Measurements from ENCODE around the gene TMEM92. TPM values are rescaled to one million over a fixed set of nuclear protein-coding genes. Genes with fewer than 3 reads are reported as not detected.
A peak's percentile ranks its signal among the peaks of the same experiment; 100 is the strongest.

TMEM92 gene
- not detected for total RNA-seq
- total RNA-seq (2013) = not detected

DNA sequence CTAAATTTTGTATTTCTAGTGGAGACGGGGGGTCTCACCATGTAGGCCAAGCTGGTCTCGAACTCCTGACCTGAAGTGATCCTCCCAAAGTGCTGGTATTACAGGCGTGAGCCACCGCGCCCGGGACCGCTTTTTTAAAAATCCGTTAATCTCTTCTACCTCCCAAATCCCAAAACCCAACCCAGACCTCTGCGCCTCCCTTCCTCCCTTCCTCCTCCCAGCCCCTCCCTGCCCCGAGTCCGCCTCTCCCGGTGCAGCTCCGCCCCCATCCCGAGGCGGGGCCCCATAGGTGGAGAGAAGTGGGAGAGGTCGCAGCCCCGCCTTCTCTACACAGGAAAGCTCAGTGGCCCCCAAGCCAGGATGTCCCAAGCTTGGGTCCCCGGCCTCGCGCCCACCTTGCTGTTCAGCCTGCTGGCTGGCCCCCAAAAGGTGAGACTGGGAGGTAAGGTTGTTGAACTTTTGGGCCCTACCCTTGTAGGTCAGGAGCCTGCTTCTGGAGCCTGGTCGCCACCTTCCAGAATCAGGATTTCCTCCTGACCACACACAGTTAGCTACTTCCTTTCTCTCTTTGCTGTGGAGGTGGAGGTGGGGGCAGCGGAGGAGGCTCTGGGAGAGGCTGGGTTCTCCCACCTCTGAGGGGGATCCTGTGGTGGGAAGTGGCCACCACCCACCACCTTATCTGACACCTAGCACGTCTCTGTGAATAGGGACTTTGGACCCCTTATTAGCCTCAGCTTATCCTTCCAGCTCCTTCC lies at the start of gene TMEM92:
Gene TMEM92 (plus strand): TSS at position 325 of the 755 bp plus-strand sequence. CDS start 36 bp downstream, at position 361.
- no peak for TF ChIP-seq CTCF (IDR thresholded peaks at IDR 0.05)
- peaks cover 11% of the 10 kb centered on the region for H3K4me1 ChIP-seq (ENCODE audit: control insufficient read depth, insufficient read depth, low read length)
- Mint-ChIP-seq H3K27me3 (ENCODE audit: low read depth in 2 of 2) (peaks cover 34 to 39% of the 10 kb centered on the region in 2 donors), H3K9me3 (no peaks in the 10 kb centered on the region), H3K27ac (no peak within 1 kb of the TSS), H3K4me1 (peaks cover 7 to 9% of the 10 kb centered on the region in 2 donors), H3K4me3 (peak within 1 kb of the TSS; percentile 13), H3K36me3 (no peaks in the 10 kb centered on the region)
- no peak within 1 kb of the TSS for H3K4me3 ChIP-seq (ENCODE audit: low read length)
- 10% methylated on average over 19 of the region's 23 CpGs for WGBS (ENCODE audit: insufficient coverage)
- no peak within 1 kb of the TSS for H3K27ac ChIP-seq (ENCODE audit: low read length)
- no peaks in the 10 kb centered on the region for H3K36me3 ChIP-seq (ENCODE audit: control insufficient read depth, insufficient read depth, low read length)
- peaks cover 11% of the 10 kb centered on the region for H3K27me3 ChIP-seq (ENCODE audit: control insufficient read depth, insufficient read depth, low read length)
- intact Hi-C loops (cut with micrococcal nuclease) = no loop called here
- no peaks in the 10 kb centered on the region for H3K9me3 ChIP-seq (ENCODE audit: control insufficient read depth, insufficient read depth, low read length)
- DNase-seq (no peak), ATAC-seq (no peak)

DNA sequence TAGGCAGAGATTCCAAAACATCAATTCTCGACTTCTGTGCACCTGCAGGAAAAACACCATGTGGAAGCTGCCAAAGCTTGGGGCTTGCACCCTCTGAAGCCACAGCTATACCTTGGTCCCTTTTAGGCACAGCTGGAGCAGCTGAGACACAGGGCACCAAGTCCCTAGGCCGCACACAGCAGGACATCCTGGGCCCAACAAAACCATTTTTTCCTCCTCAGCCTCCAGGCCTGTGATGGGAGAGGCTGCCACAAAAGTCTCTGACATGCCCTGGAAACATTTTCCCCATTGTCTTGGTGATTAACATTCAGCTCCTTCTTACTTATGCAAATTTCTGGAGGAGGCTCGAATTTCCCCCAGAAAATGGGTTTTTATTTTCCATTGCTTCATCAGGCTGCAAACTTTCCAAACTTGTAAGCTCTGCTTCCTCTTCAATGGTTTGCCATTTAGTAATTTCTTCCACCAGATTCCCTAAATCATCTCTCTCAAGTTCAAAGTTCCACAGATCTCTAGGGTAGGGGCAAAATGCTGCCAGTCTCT lies 48.5 kb upstream of the TMEM92 start:
- Histone ChIP-seq H3K36me3 (ENCODE audit: control insufficient read depth, insufficient read depth, low read length) (no peaks in the 10 kb centered on the region), H3K4me3 (ENCODE audit: low read length) (no peak overlapping the region), H3K4me1 (ENCODE audit: control insufficient read depth, insufficient read depth, low read length) (peaks cover 5% of the 10 kb centered on the region), H3K9me3 (ENCODE audit: control insufficient read depth, insufficient read depth, low read length) (peaks cover 7% of the 10 kb centered on the region), H3K27me3 (ENCODE audit: control insufficient read depth, insufficient read depth, low read length) (no peaks in the 10 kb centered on the region), H3K27ac (ENCODE audit: low read length) (no peak overlapping the region)
- DNase-seq = no peak
- WGBS (ENCODE audit: insufficient coverage) = 66% methylated on average over 3 of the region's 3 CpGs
- TF ChIP-seq CTCF (IDR thresholded peaks at IDR 0.05) = no peak
- Mint-ChIP-seq H3K36me3 (no peaks in the 10 kb centered on the region), H3K27ac (no peak overlapping the region), H3K27me3 (ENCODE audit: low read depth in 2 of 2) (peaks cover 0 to 12% of the 10 kb centered on the region in 2 donors), H3K9me3 (no peaks in the 10 kb centered on the region), H3K4me1 (no peaks in the 10 kb centered on the region), H3K4me3 (no peak overlapping the region)
- intact Hi-C loops (cut with micrococcal nuclease) = no loop called here
- ATAC-seq = no peak

GRCh38 chr17:50234581-50234980 lies 39.7 kb upstream of the TMEM92 start:
- Histone ChIP-seq H3K36me3 (ENCODE audit: control insufficient read depth, insufficient read depth, low read length) (no peaks in the 10 kb centered on the region), H3K4me3 (ENCODE audit: low read length) (no peak overlapping the region), H3K27me3 (ENCODE audit: control insufficient read depth, insufficient read depth, low read length) (peaks cover 3% of the 10 kb centered on the region), H3K4me1 (ENCODE audit: control insufficient read depth, insufficient read depth, low read length) (no peaks in the 10 kb centered on the region), H3K27ac (ENCODE audit: low read length) (no peak overlapping the region), H3K9me3 (ENCODE audit: control insufficient read depth, insufficient read depth, low read length) (peaks cover 4% of the 10 kb centered on the region)
- no peak for DNase-seq
- Mint-ChIP-seq H3K27ac (no peak overlapping the region), H3K4me1 (no peaks in the 10 kb centered on the region), H3K4me3 (no peak overlapping the region), H3K36me3 (no peaks in the 10 kb centered on the region), H3K27me3 (ENCODE audit: low read depth in 2 of 2) (peaks cover 30 to 53% of the 10 kb centered on the region in 2 donors), H3K9me3 (no peaks in the 10 kb centered on the region)
- ATAC-seq = no peak
- intact Hi-C loops (cut with micrococcal nuclease) = no loop called here
- no peak for TF ChIP-seq CTCF (IDR thresholded peaks at IDR 0.05)
